IMR-90 (cell line): ENCODE data around the gene PSME2.

Source experiments
- BHLHE40 ChIP-seq: fragments of 150-350 bp; IDR thresholded peaks from 2 replicates; pipeline ENCODE4 v1.6.1; 2016; ENCODE audit warnings: mild to moderate bottlenecking, low read depth, low read length
- CEBPB ChIP-seq: IDR thresholded peaks from 2 replicates; pipeline ENCODE4 v1.6.1; 2012; ENCODE audit warnings: low read depth, low read length, improper control_type of control experiment
- CTCF ChIP-seq: conservative IDR thresholded peaks from 2 replicates; pipeline ENCODE4 v1.5.1; 2012; ENCODE audit warnings: mild to moderate bottlenecking, low read depth, low read length, improper control_type of control experiment
- ELK1 ChIP-seq: fragments of 150-350 bp; IDR thresholded peaks from 2 replicates; pipeline ENCODE4 v1.6.1; 2016; ENCODE audit warnings: low read depth, mild to moderate bottlenecking, low read length, moderate library complexity, borderline replicate concordance
- MAFK ChIP-seq: IDR thresholded peaks from 2 replicates; pipeline ENCODE4 v1.6.1; 2012; ENCODE audit warnings: low read depth, low read length, improper control_type of control experiment
- MAZ ChIP-seq: IDR thresholded peaks from 2 replicates; pipeline ENCODE4 v1.6.1; 2012; ENCODE audit warnings: low read depth, mild to moderate bottlenecking, low read length, improper control_type of control experiment, moderate library complexity, borderline replicate concordance
- MXI1 ChIP-seq: IDR thresholded peaks from 2 replicates; pipeline ENCODE4 v1.6.1; 2012; ENCODE audit warnings: low read depth, mild to moderate bottlenecking, low read length, moderate library complexity, borderline replicate concordance
- POLR2A ChIP-seq: IDR thresholded peaks from 2 replicates; pipeline ENCODE4 v1.6.1; 2012; ENCODE audit warnings: mild to moderate bottlenecking, low read depth, low read length
- RAD21 ChIP-seq: IDR thresholded peaks from 2 replicates; pipeline ENCODE4 v1.6.1; 2012; ENCODE audit warnings: low read length, improper control_type of control experiment
- USF2 ChIP-seq: fragments of 150-350 bp; IDR thresholded peaks from 2 replicates; pipeline ENCODE4 v1.6.1; 2017; ENCODE audit warnings: mild to moderate bottlenecking, antibody characterized with exemption, low read length, low read depth

- TF ChIP-seq CTCF (no peak), MAZ (no peak), BHLHE40 (no peak), POLR2A (no peak), ELK1 (no peak), MAFK (no peak), RAD21 (no peak), USF2 (no peak), MXI1 (no peak), CEBPB (no peak)
Measured at GRCh38 chr14:24116128-24116814, 30.1 kb downstream of the PSME2 start.
